GM23248 (cell line): ENCODE measurements around the gene PEX7. TPM values are rescaled to one million over a fixed set of nuclear protein-coding genes. Genes with fewer than 3 reads are reported as not detected.

ENCODE experiments used
- DNase-seq: peaks from one replicate; pipeline ENCODE4 v3.0.0-alpha.2; 2015
- H2AFZ ChIP-seq: fragments of 200-600 bp; sonication (generic); 2 replicates; pipeline ENCODE4 v1.6.1; 2016; ENCODE audit warnings: antibody characterized with exemption
- H3F3A ChIP-seq: fragments of 200-600 bp; sonication (generic); 2 replicates; pipeline ENCODE4 v1.6.1; 2016; ENCODE audit warnings: mild to moderate bottlenecking, antibody characterized with exemption, mixed run types; ENCODE audit not compliant: insufficient read depth
- H3K27ac ChIP-seq: fragments of 200-600 bp; sonication (generic); 2 replicates; pipeline ENCODE4 v1.5.1; 2016; ENCODE audit warnings: mild to moderate bottlenecking
- H3K27me3 ChIP-seq: fragments of 200-600 bp; sonication (generic); replicated peaks from 2 replicates; pipeline ENCODE4 v1.6.1; 2016; ENCODE audit warnings: mild to moderate bottlenecking; ENCODE audit not compliant: insufficient read depth
- H3K36me3 ChIP-seq: fragments of 200-600 bp; sonication (generic); 2 replicates; pipeline ENCODE4 v1.6.1; 2016; ENCODE audit warnings: low read depth, mild to moderate bottlenecking
- H3K4me1 ChIP-seq: fragments of 200-600 bp; sonication (generic); 2 replicates; pipeline ENCODE4 v1.6.1; 2016; ENCODE audit warnings: mild to moderate bottlenecking; ENCODE audit not compliant: insufficient read depth
- H3K4me2 ChIP-seq: fragments of 200-600 bp; sonication (generic); one replicate; pipeline ENCODE4 v1.6.1; 2016; ENCODE audit warnings: mild to moderate bottlenecking; ENCODE audit not compliant: unreplicated experiment
- H3K4me3 ChIP-seq: fragments of 200-600 bp; sonication (generic); 2 replicates; pipeline ENCODE4 v1.5.1; 2016; ENCODE audit warnings: mild to moderate bottlenecking
- H3K79me2 ChIP-seq: fragments of 200-600 bp; sonication (generic); 2 replicates; pipeline ENCODE4 v1.6.1; 2016; ENCODE audit warnings: mild to moderate bottlenecking; ENCODE audit not compliant: insufficient read depth
- H3K9ac ChIP-seq: fragments of 200-600 bp; sonication (generic); 2 replicates; pipeline ENCODE4 v1.6.1; 2016; ENCODE audit warnings: mild to moderate bottlenecking
- H3K9me2 ChIP-seq: fragments of 200-600 bp; sonication (generic); 2 replicates; pipeline ENCODE4 v1.6.1; 2016; ENCODE audit warnings: mixed run types, mild to moderate bottlenecking, moderate library complexity; ENCODE audit not compliant: insufficient read depth
- H3K9me3 ChIP-seq: fragments of 200-600 bp; sonication (generic); one replicate; pipeline ENCODE4 v1.6.1; 2017; ENCODE audit warnings: low read depth
- H4K20me1 ChIP-seq: fragments of 200-600 bp; sonication (generic); 2 replicates; pipeline ENCODE4 v1.6.0; 2016; ENCODE audit not compliant: insufficient read depth
- EZH2 ChIP-seq: fragments of 200-600 bp; sonication (generic); IDR thresholded peaks from 2 replicates; pipeline ENCODE4 v1.6.1; 2018; ENCODE audit warnings: antibody characterized with exemption, mild to moderate bottlenecking; ENCODE audit not compliant: insufficient read depth, poor library complexity, severe bottlenecking
- EZH2phosphoT487 ChIP-seq: fragments of 200-600 bp; sonication (generic); IDR thresholded peaks from 2 replicates; pipeline ENCODE4 v1.6.1; 2018; ENCODE audit warnings: antibody characterized with exemption, moderate library complexity, mild to moderate bottlenecking, low read depth; ENCODE audit not compliant: insufficient read depth
- WGBS, 2 experiments: methylation state at CpG; one replicate each; pipeline ENCODE4 v1.1.6; 2015 to 2017; ENCODE audit warnings: low lambda C conversion rate in 2 of 2, low coverage in 1 of 2; ENCODE audit errors: missing lambda C conversion rate in 2 of 2; 5-methylcytosine and 5-hydroxymethylcytosine counted together
- in situ Hi-C: fragments of 300-500 bp; cut with MboI; formaldehyde crosslinking; loops from 2 replicates; pipeline ENCODE4 v1.15.0; 2020
- polyA plus RNA-seq: library from polyadenylated mRNA; unstranded; fragments of >200 nt; fragmentation: Nextera tagmentation; extraction: Ambion mirVana; gene quantifications from 2 replicates; pipeline ENCODE4 v1.2.1, GENCODE V29; 2016
- total RNA-seq: library from RNA; depleted of rRNA; stranded (reverse); fragments of >200 nt; shearing (Covaris generic); gene quantifications from 2 replicates; pipeline ENCODE4 v1.2.3, GENCODE V29; 2014

PEX7 gene
- total and polyA plus RNA-seq, 2 experiments from 2014 or later = 9.4 to 11.0 TPM

- peak overlapping the region; percentile 65 for H2AFZ ChIP-seq
- no peak overlapping the region for H3K9ac ChIP-seq
- in situ Hi-C loops = no loop called here
- no peaks in the 10 kb centered on the region for H3K36me3 ChIP-seq
- peak; percentile 88 for TF ChIP-seq EZH2
- TF ChIP-seq EZH2phosphoT487 = no peak
- peak; percentile 40 for DNase-seq
- no peak overlapping the region for H3K27ac ChIP-seq
- peak overlapping the region; percentile 57 for H3K4me3 ChIP-seq
- no peaks in the 10 kb centered on the region for H3K9me2 ChIP-seq
- no peaks in the 10 kb centered on the region for H3K9me3 ChIP-seq
- no peaks in the 10 kb centered on the region for H3K4me1 ChIP-seq
- WGBS, 2 experiments = 4 to 6% methylated on average over 32 to 37 of the region's 37 CpGs
- peak overlapping the region; percentile 67 for H3K4me2 ChIP-seq
- no peaks in the 10 kb centered on the region for H4K20me1 ChIP-seq
- H3K27me3 ChIP-seq = peaks cover 56% of the 10 kb centered on the region
- 0 out of 2 replicates have a peak, but pooled peaks cover 5% of the 10 kb centered on the region for H3F3A ChIP-seq
- no peaks in the 10 kb centered on the region for H3K79me2 ChIP-seq
Observed at GRCh38 chr6:136920671-136921380, 98.4 kb downstream of the PEX7 start.

- peak overlapping the region; percentile 65 for H2AFZ ChIP-seq
- H3K4me1 ChIP-seq = no peaks in the 10 kb centered on the region
- H3K4me2 ChIP-seq = peak overlapping the region; percentile 67
- peak; percentile 49 for DNase-seq
- no peaks in the 10 kb centered on the region for H3K9me3 ChIP-seq
- no peak overlapping the region for H3K27ac ChIP-seq
- TF ChIP-seq EZH2 = no peak
- no peak for TF ChIP-seq EZH2phosphoT487
- 0 out of 2 replicates have a peak, but pooled peaks cover 5% of the 10 kb centered on the region for H3F3A ChIP-seq
- in situ Hi-C loops = no loop called here
- 1 to 2% methylated on average over 45 to 53 of the region's 59 CpGs for WGBS, 2 experiments
- no peaks in the 10 kb centered on the region for H3K9me2 ChIP-seq
- no peak overlapping the region for H3K9ac ChIP-seq
- H3K36me3 ChIP-seq = no peaks in the 10 kb centered on the region
- H3K4me3 ChIP-seq = peak overlapping the region; percentile 57
- no peaks in the 10 kb centered on the region for H3K79me2 ChIP-seq
- H3K27me3 ChIP-seq = peaks cover 56% of the 10 kb centered on the region
- H4K20me1 ChIP-seq = no peaks in the 10 kb centered on the region
Observed at GRCh38 chr6:136921381-136921935, 99.1 kb downstream of the PEX7 start.

DNA sequence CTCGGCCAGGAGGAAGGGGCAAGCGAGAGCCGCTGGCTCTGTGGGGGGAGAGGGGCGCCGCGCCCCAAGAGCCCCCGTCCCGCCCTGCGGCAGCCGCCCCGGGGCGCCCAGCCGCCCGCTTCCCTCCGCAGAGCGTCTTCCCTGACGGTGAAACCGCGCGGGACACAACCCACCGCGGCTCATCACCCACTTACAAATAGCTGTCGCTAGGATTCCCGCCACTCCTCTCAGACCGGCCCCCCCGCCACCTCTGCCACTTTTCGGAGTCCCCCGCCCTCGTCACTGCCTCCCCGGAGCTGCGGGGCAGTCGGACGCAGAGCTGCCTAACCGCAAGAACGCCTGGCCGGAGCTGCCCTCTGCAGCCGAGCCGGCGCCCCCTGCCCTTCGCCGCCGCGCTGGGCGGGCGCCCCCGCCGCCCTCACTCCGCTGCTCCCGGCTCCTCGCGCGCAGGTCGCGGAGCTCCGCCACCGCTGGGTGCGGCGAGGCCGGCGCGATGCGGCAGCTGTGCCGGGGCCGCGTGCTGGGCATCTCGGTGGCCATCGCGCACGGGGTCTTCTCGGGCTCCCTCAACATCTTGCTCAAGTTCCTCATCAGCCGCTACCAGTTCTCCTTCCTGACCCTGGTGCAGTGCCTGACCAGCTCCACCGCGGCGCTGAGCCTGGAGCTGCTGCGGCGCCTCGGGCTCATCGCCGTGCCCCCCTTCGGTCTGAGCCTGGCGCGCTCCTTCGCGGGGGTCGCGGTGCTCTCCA lies 99.7 kb downstream of the PEX7 start, which contains the start of gene SLC35D3:
Gene SLC35D3, plus strand, starts transcription at position 366 of the 749 bp plus-strand sequence. Its CDS starts 128 bp downstream, at position 494.
- H3K4me2 ChIP-seq = peak within 1 kb of the TSS; percentile 67
- no peaks in the 10 kb centered on the region for H3K4me1 ChIP-seq
- H3K9me2 ChIP-seq = no peaks in the 10 kb centered on the region
- peak within 1 kb of the TSS; percentile 57 for H3K4me3 ChIP-seq
- in situ Hi-C loops = no loop called here
- H3K27ac ChIP-seq = no peak within 1 kb of the TSS
- H2AFZ ChIP-seq = peak within 1 kb of the TSS; percentile 65
- no peaks in the 10 kb centered on the region for H3K9me3 ChIP-seq
- 3 to 5% methylated on average over 60 to 61 of the region's 86 CpGs for WGBS, 2 experiments
- H3F3A ChIP-seq = 0 out of 2 replicates have a peak, but pooled peaks cover 5% of the 10 kb centered on the region
- H4K20me1 ChIP-seq = no peaks in the 10 kb centered on the region
- H3K9ac ChIP-seq = no peak within 1 kb of the TSS
- TF ChIP-seq EZH2phosphoT487 (peak; percentile 52; the same call in 1 of the 2 replicates), EZH2 (no peak)
- DNase-seq = peak; percentile 46
- no peaks in the 10 kb centered on the region for H3K79me2 ChIP-seq
- no peaks in the 10 kb centered on the region for H3K36me3 ChIP-seq
- H3K27me3 ChIP-seq = peaks cover 56% of the 10 kb centered on the region

DNA sequence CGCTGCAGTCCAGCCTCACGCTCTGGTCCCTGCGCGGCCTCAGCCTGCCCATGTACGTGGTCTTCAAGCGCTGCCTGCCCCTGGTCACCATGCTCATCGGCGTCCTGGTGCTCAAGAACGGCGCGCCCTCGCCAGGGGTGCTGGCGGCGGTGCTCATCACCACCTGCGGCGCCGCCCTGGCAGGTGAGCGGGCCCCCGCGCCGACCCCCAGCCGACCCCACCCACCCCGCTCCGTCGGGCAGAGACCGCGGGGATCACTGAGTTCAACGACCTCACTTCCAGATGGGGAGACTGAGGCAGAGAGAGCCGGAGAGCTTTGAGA lies 100.3 kb downstream of the PEX7 start:
- H2AFZ ChIP-seq = no peak overlapping the region
- no peaks in the 10 kb centered on the region for H3K4me1 ChIP-seq
- no peaks in the 10 kb centered on the region for H3K36me3 ChIP-seq
- WGBS, 2 experiments = 7 to 15% methylated on average over 10 to 20 of the region's 29 CpGs
- no peak for TF ChIP-seq EZH2
- no peak overlapping the region for H3K27ac ChIP-seq
- no peaks in the 10 kb centered on the region for H3K9me2 ChIP-seq
- H4K20me1 ChIP-seq = no peaks in the 10 kb centered on the region
- H3K9me3 ChIP-seq = no peaks in the 10 kb centered on the region
- in situ Hi-C loops = no loop called here
- peak overlapping the region; percentile 67 for H3K4me2 ChIP-seq
- H3K27me3 ChIP-seq = peaks cover 56% of the 10 kb centered on the region
- no peaks in the 10 kb centered on the region for H3K79me2 ChIP-seq
- peak overlapping the region; percentile 57 for H3K4me3 ChIP-seq
- H3K9ac ChIP-seq = no peak overlapping the region
- 0 out of 2 replicates have a peak, but pooled peaks cover 5% of the 10 kb centered on the region for H3F3A ChIP-seq
- no peak for DNase-seq
